MM.1S (cell line): ENCODE measurements around the gene LRWD1.
"Not testable (repeated sequence)": the region's sequence is repeated elsewhere in the genome, so short reads cannot be mapped to it uniquely, and the experiment has no call there.

Experiments
- CTCF ChIP-seq: fragments of 300-600 bp; sonication (generic); IDR thresholded peaks from 2 replicates; pipeline ENCODE4 v1.5.1; 2016; ENCODE audit warnings: antibody characterized with exemption, low read length, mixed read lengths
- EZH2 ChIP-seq: fragments of 300-600 bp; sonication (generic); optimal IDR thresholded peaks from 2 replicates; pipeline ENCODE3; 2017; ENCODE audit warnings: low read depth, mild to moderate bottlenecking, antibody characterized with exemption, low read length, mixed read lengths
- EZH2phosphoT487 ChIP-seq: fragments of 300-600 bp; sonication (generic); IDR thresholded peaks from 2 replicates; pipeline ENCODE4 v1.6.1; 2018; ENCODE audit warnings: antibody characterized with exemption, low read length

- not testable (repeated sequence) for TF ChIP-seq CTCF, EZH2, EZH2phosphoT487
Measured at GRCh38 chr7:102484317-102484716, 19.5 kb downstream of the LRWD1 start.
